ENCODE data around the gene MINDY4B. TPM values are rescaled to one million over a fixed set of nuclear protein-coding genes. Genes with fewer than 3 reads are reported as not detected.
A peak's percentile ranks its signal among the peaks of the same experiment; 100 is the strongest.

Gene MINDY4B
- total and polyA plus RNA-seq, 11 donors: 0.56 TPM; not detected in 10

- DNase-seq (no peak), ATAC-seq (no peak)
- no peak overlapping the region for H3K4me3 ChIP-seq
- WGBS, 4 donors: 47 to 62% (median 50%) methylated on average over 2 of the region's 2 CpGs
- H3K9me3 ChIP-seq: no peaks in the 10 kb centered on the region
- H3K27ac ChIP-seq: no peak overlapping the region
- no peaks in the 10 kb centered on the region for H3K4me1 ChIP-seq
- TF ChIP-seq POLR2A (IDR thresholded peaks at IDR 0.05): no peak
- TF ChIP-seq CTCF (IDR thresholded peaks at IDR 0.05): no peak
- no peaks in the 10 kb centered on the region for H3K36me3 ChIP-seq
- peaks cover 0 to 3% (median 0%) of the 10 kb centered on the region in 9 donors for H3K27me3 ChIP-seq
- intact Hi-C loops (cut with DNase I): no loop called here
These were observed 31.5 kb upstream of the MINDY4B start for GRCh38 chr3:150936693-150937092.

- Histone ChIP-seq H3K27ac (no peak overlapping the region), H3K9me3 (no peaks in the 10 kb centered on the region), H3K4me1 (no peaks in the 10 kb centered on the region), H3K36me3 (no peaks in the 10 kb centered on the region), H3K27me3 (peaks cover 0 to 3% (median 0%) of the 10 kb centered on the region in 9 donors), H3K4me3 (no peak overlapping the region)
- intact Hi-C loops (cut with DNase I): no loop called here
- no peak for ATAC-seq
- TF ChIP-seq CTCF (IDR thresholded peaks at IDR 0.05): no peak
- TF ChIP-seq POLR2A (IDR thresholded peaks at IDR 0.05): no peak
- WGBS, 4 donors: 3 to 15% (median 13%) methylated on average over 1 of the region's 1 CpG
- no peak for DNase-seq
These were observed 28.3 kb upstream of the MINDY4B start for GRCh38 chr3:150933473-150933995.

GRCh38 chr3:150931745-150932144 lies 26.5 kb upstream of the MINDY4B start:
- 47 to 76% (median 70%) methylated on average over 1 of the region's 1 CpG for WGBS, 4 donors
- intact Hi-C loops (cut with DNase I): no loop called here
- H3K27ac ChIP-seq: no peak overlapping the region
- DNase-seq (no peak), ATAC-seq (peak in 2 of 4 donors; percentile 39 to 68)
- H3K36me3 ChIP-seq: no peaks in the 10 kb centered on the region
- no peaks in the 10 kb centered on the region for H3K4me1 ChIP-seq
- H3K9me3 ChIP-seq: no peaks in the 10 kb centered on the region
- TF ChIP-seq POLR2A (IDR thresholded peaks at IDR 0.05): no peak
- TF ChIP-seq CTCF (IDR thresholded peaks at IDR 0.05): no peak
- no peak overlapping the region for H3K4me3 ChIP-seq
- peaks cover 0 to 3% (median 0%) of the 10 kb centered on the region in 9 donors for H3K27me3 ChIP-seq

- 48 to 70% (median 66%) methylated on average over 3 of the region's 3 CpGs for WGBS, 4 donors
- H3K36me3 ChIP-seq: no peaks in the 10 kb centered on the region
- DNase-seq (no peak), ATAC-seq (no peak)
- H3K27me3 ChIP-seq: peaks cover 0 to 5% (median 0%) of the 10 kb centered on the region in 9 donors
- TF ChIP-seq POLR2A (IDR thresholded peaks at IDR 0.05) (no peak), CTCF (IDR thresholded peaks at IDR 0.05) (no peak)
- intact Hi-C loops (cut with DNase I): no loop called here
- H3K27ac ChIP-seq: no peak overlapping the region
- peaks cover 0 to 1% (median 0%) of the 10 kb centered on the region in 12 donors for H3K4me1 ChIP-seq
- no peak overlapping the region for H3K4me3 ChIP-seq
- no peaks in the 10 kb centered on the region for H3K9me3 ChIP-seq
These were observed 25.6 kb upstream of the MINDY4B start for GRCh38 chr3:150930839-150931238.
